NCI-H1436 (cell line): ENCODE measurements around the gene CTNND2.
"Not testable (repeated sequence)": the region's sequence is repeated elsewhere in the genome, so short reads cannot be mapped to it uniquely, and the experiment has no call there.

Experiments
- DNase-seq: peaks from one replicate; lab custom pipeline; 2025; lab: John Stamatoyannopoulos, UW

CTNND2 gene

DNA sequence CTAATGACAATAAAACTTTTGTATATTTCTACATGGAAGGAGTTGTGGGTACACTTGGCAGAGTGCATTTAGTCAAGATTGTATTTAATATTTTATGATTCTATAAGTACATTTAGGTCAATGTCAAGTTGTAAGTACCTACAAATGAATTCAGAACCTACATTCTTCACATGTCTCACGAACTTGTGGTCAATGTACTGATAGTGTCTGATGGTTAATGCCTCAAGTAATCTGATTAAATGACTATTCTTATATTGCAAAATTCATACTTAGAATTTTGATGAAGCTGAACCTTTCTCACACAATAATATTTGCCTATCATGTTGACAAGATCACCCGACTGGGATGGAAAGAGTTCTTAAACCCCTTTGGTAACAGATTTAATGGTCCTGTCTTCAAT lies 444.5 kb downstream of the CTNND2 start:
- no peak for DNase-seq

DNA sequence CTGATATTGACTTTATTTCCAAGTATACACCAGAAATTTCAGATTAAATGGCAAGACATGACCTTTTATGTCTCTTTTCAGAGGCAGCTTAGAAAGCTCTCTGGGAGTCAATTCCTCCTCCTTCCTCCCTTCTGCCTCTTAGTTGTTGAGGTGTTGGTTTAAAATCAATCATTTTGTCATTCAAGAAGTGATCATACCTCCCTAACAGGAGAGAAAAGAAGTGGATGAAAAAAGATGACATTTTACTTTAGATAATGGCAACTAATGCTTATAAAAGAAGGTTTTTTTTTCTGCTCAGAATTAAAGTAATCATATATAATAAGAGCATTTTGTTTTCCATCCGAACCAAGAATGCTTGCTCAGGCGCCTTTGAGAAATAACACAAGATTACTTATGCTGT lies 448.7 kb downstream of the CTNND2 start:
- no peak for DNase-seq

DNA sequence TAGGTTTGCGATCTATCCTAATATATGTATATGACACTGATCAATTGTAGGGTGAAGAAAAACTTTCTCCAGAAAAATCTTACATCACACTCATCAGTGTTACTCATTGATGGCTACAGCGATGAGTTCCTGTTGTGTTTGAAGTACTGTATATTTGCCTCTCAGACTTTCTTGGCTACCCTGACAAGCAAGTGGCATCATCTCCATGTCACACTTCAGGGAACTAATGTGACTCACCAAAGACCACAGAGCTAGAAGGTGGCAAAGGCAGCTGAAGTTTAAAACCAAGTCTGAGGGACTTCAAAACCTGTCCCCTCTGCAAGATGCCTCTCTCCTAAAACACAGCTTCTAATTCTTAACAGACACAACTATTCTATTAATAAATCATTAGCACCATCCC lies 451.4 kb downstream of the CTNND2 start:
- no peak for DNase-seq

DNA sequence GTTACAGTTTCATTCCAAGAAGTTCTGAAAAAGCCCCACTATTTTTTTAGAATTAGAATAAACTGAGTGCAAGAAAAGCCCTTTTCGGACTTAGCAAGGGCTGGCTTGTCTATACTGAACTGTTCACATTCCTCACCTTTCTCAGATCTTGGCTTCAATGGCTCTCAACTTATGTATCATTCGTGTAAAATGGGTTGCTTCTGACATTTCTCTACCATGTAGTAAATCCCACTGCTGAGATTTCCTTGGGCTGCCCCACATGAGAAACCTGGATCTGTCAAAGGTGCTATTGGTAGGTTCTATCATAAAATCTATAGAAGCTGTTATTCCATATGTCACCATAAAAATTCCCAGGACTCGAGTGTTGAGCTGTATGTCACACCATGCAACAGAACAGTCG lies 454.3 kb downstream of the CTNND2 start:
- DNase-seq = no peak

DNA sequence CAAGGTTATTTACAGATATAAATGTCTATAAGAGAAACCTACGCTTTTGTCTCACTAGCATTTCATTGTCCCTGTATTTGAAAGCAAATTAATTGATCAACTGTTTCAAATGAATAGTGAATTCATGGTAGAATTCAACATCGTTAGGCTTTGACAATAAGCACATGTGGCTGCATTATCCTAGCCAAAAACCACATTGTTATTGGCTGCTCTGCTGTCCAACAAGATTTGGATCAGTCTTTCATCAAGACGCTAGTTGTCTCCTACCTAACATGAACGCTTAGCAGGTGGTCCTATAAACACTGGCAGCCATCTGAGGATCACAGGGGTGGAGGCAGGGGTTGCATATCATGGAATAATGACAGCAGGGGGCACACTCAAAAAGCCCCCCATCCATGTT lies 455.0 kb downstream of the CTNND2 start:
- no peak for DNase-seq

DNA sequence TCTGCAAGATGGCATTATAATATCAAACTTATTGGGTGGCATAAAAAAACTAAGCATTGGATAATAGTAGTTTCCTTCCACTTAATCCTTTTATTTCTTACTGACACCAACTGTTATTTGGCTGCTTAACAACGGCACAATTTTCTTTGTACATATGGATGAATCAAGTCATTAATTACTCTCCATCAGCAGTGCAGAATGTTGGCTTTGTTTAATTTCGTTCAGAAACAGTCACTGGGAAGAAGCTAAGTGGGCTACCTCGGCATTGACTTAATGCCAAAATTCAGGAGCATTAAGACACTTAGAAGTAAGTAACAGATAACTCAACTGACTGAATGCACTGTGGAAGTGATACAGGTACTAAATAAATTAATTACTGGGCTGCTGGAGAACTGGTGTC lies 460.4 kb downstream of the CTNND2 start:
- no peak for DNase-seq

DNA sequence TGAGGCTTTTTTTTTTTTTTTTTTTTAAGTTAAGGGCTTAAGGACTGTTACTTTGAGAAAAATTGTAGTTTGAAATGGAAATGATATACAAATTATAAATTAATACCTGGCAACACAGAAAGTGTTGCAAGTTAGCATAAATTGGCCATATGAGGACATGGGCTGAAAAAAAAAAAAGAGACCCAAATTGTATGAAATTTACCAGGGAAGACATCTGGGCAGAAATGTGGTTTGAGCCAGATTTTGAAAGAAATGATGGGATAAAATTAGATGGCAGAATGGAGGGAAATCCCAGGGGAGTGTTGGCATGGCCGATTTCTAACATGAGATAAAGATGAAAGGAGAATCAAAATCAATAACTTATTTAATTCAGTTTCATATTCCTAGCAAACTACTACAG lies 472.1 kb downstream of the CTNND2 start:
- no peak for DNase-seq

DNA sequence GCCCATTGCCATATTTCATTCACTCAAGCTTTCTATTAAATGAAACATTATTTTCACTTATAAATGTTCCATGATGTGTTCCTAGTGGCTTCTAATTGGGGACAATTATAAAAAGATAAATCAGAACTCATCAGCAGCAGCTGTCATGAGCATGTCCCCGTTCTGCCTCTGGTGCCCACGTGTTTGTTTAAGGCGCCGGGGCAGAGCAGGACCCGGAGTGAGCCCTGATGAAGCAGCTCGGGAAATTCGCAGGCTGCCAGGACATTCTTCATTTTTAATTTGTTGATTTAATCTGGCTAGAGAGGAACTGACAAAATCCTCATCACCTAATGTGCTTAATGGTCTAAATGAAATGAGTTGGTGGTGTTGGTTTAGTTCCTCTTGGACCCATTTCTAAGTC lies 475.0 kb downstream of the CTNND2 start:
- DNase-seq = no peak

DNA sequence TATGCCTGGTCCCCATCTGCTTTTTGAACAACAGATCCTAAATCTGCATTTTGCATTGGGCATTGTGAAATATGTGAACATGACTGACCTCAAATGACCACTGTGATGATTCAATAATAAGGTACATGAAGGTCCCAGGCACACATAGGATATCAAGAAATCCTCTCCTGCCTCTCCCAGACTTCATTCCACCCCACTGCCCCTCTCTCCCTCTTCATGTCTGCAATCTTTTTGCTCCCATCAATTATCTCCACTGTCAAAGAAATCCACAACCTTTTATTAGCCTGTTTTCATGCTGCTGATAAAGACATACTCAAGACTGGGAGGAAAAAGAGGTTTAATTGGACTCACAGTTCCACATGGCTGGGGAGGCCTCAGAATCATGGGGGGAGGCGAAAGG lies 476.7 kb downstream of the CTNND2 start:
- no peak for DNase-seq

DNA sequence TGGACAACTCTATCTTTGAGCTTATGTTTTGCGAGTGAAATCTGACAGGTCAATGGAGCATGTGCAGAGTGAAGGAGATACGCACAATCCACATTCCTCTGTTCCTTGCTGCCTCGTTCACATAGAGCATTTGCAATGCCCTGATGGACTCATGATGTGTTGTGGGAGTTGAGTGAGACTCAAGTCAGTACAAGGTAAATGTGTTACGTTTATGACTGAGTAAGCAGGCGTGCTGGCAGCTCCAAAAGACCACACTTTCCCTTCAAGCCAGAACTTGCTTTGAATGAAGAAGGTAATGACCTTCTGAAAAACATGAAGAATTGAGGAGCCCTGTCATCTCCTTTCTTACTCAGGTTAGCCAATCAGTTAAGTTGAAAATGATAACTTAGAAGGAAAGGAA lies 477.8 kb downstream of the CTNND2 start:
- DNase-seq = no peak

DNA sequence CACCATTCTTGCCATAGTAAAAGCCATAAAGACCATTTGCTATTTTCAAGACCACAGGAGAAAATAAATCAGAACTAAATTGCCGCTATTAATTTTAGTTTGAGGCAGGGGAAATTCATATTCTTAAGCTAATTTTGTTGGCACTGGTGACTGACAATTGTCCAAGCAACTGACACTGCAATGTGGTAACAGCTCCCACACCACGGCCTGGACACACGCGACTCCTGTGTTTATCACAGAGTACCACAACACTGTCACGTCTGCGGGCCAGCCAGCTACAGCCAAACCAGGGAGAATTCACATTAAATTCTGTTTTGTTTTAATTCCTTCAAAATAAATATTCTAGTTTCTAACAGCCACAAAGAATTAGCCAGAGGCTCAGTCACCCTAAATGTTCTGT lies 481.9 kb downstream of the CTNND2 start:
- DNase-seq = no peak

DNA sequence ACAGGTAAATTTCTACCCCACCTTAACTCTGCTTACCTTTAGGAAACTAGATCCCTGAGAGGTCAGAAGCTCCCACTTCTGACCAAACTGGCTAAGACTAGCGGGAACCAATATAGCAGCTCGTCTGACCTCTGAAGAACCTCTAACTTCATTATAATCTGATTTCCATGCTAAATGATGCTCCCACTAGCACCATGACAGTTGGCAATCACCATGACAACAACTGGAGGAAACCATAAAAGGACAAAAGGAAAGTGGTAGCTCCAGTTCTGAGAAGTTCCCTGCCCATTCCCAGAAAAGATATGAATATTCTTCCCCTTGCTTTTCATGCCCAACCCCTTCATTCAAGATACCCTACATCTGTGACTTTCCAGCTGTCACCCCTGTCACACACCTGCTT lies 483.3 kb downstream of the CTNND2 start:
- DNase-seq = no peak

DNA sequence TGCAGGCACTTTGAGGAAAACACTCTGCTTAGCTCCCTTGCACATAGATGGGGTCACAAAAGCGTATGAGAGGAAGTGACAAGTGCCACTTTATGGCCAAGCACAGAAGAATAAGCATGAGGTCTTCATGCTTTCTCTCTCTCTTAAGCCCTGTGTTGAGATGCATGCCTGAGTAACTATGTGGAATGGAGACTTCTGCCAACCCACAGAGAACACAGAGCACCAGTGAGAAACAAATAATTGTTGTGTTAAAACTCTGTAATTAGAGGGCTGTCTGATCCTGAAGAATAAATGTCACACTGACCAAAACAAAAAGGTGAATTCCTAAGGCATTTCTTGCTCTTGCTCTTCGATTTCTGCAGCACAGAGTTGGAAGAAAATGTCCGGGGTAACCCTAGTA lies 488.5 kb downstream of the CTNND2 start:
- no peak for DNase-seq

DNA sequence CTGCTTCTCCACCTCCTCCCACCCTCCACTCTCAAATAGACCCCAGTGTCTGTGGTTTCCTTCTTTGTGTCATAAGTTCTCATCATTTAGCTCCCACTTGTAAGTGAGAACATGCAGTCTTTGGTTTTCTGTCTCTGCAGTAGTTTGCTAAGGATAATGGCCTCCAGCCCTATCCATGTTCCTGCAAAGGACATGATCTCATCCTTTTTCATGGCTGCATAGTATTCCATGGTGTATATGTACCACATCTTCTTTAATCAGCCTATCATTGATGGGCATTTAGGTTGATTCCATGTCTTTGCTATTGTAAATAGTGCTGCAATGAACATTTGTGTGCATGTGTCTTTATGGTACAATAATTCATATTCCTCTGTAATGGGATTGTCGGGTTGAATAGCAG lies 489.5 kb downstream of the CTNND2 start:
- not testable (repeated sequence) for DNase-seq

DNA sequence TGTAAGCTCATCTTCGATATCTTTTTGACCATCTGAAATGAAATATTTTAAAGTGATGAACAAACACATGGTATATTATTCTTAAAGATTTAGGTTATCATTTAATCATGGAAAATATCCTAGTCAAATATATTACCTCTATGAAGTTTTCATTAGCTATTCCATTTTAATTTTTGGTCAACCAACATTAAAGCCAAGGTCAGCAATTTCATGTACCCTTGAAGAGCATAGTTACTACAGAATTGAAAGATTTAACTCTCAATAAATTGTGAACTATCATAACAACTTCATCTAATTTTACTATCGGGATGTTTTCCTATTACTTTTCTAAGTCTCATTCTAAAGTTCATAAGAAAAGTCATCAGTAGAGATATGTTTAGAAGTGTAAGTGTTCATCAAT lies 492.6 kb downstream of the CTNND2 start:
- DNase-seq = no peak

DNA sequence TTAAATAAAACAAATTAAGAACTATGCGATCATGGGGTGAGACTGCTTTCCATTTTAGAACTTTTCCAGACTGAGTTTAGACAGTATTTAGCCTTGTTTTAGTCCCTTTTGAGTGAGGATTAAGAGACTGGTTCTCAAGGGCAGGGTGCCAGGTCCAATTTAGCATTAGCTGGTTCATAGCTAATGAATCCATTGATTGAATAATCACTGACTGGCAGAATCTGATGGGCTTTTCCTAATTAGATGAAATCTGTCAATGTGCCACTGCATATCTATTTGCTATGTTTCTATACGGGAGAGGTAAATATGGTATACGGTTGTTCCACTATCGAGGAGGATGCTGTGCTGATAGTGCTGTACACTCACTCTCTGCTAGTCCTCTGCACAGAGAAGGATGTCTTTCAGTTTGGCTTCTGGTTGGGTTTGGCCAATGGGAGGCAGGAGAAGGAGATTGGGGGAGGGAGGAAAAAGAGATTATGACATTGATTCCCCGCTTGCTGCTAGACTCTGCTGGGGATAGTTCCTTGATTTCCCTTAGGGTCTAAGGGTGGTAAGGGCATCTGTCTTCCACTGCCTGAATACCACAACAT lies 496.6 kb downstream of the CTNND2 start:
- DNase-seq = no peak

DNA sequence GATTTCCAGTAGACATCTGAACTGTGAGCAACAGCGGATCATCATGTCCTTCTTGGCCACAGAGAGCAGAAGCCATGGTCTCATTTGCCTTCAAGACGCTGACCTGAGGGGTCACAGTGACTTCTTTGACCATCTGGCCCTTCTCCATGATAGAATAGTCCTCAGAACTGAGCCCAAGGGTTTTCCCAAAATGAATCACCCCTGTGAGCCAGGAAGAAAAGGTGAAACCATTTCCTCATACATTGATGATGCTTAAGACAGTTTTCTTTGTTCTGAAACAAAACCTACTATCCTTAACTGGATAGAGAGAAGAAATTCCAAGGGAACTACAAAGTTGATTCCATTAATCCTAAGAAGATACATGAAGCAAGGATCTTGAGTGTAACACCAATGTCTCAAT lies 503.9 kb downstream of the CTNND2 start:
- no peak for DNase-seq

DNA sequence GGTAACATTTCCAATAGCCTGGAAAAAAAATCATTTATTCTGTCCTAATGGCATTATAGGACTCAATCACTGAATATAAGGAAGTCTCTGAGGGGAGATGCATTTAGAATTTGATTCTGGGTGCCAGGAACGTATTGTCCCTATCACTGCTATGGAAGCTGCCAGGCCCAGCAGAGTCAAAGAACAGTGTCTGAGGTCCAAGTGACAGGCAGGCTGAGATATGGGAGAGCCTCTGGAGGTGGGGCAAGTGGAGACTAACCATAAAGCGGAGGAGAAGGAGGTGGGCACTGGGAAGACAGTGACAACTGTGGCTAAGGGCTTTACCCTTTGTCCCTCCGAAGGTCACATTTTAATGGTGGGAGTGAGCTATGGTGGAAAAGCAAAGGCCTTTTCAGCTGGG lies 505.5 kb downstream of the CTNND2 start:
- no peak for DNase-seq

DNA sequence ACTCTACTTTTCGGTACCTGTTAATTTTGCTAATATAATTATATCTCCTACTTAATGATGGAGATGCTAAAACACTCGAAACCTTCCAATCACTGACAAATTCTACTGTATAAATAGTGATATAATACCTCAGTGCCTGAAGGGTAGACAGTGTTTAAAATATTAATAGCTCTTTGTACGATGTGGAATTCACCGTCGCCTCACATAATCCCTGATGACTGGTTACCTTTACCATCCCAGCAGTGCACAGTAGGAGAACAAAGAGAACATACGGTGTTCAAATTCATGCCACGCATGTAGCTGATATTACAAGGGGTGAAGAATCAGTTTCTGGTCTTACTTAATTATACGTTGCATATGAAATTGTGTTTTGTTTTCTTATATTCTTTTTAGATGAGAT lies 506.7 kb downstream of the CTNND2 start:
- DNase-seq = no peak

DNA sequence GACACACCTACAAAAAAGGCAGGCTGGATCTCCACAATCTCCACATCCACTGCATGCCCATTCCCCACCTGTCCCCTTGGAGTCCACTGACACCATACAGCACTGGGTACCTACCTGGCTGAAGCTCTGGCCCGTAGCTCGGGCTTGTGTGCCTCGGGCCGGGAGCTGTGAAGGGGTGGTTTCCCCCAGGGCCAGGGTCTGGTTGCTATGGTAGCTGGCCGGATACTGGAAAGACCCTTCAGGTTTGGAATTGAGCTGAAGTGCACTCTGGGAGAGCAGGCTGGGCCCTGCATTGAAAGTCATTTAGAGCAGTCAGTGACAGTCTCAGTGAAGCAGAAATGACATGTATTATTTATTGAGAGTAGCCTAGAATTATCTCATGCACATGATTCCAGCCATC lies 507.3 kb downstream of the CTNND2 start:
- DNase-seq = no peak

DNA sequence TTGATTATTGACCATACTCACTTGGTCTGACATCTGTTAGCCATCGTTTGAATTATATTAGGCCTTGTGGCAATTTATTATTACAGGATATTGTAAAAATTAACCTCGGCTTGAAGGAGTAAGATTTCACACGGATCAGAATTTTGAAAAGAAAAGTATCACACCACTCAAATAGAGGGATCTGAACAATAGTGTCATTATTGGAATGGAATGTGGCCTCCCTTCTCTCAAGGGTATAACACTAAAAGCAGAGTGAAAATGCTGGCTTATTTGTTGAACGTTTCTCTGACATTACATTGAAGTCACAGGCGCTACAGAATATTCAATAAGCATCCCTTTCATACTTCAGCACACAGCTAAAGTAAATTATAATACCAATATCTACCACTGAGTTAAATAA lies 509.3 kb downstream of the CTNND2 start:
- DNase-seq = no peak

DNA sequence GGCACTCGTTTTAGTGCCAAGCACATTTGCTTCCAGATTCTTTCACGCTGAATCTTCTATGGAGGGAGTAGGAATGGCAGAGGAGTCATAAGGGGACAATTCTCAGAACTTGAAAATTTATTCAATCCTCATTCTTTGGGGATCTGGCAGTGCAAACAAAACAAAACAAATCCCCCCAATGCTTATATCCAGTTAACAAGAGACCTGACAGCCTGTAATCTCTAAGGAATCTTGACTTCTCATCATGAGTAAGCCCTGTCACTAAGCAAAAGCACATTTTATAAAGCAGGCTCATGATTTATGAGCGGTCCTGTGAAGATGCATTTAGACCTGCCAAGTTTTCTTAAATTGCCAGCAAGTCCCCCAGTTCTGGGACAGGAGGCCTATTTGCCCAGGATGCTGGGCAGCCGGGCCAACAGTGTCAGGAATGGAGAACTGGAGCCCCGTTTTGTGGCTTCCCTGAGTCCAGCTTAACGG lies 513.9 kb downstream of the CTNND2 start:
- DNase-seq = no peak

DNA sequence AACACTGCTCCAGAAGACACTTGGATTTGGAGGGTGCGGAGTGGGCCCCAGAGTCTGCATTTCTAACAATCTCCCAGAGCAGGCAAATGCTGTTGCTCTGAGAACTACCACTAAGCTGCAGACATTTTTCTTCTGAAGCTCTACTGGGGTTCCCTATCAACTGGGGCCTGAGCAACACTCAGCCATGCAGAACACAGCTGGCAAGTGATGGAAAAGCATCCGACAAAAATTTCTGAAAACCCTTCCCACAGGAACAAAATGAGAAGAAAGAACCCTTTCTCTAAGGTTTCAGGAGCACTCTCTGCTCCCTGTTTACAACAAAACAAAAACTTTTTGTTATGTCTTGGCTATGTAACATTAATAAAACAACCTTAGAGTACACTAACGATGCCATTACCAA lies 516.9 kb downstream of the CTNND2 start:
- DNase-seq = no peak

DNA sequence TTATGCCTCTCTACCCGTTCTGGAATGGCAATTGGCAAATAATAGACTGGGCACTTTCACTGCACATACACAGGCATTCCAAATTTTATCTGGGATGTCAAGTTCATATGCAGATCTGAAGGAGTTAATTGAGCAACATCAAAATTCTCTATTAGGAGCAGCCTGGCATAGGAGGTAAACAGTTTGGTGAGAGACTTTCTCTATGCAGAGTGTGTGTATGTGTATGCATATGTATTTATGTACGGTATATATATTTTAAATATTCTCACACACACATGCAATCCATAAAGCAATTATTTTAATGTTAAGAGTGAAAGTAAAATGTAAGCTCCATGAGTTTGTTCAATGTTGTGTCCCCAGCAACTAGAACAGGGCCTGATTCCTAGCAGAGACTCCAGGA lies 517.8 kb downstream of the CTNND2 start:
- no peak for DNase-seq

DNA sequence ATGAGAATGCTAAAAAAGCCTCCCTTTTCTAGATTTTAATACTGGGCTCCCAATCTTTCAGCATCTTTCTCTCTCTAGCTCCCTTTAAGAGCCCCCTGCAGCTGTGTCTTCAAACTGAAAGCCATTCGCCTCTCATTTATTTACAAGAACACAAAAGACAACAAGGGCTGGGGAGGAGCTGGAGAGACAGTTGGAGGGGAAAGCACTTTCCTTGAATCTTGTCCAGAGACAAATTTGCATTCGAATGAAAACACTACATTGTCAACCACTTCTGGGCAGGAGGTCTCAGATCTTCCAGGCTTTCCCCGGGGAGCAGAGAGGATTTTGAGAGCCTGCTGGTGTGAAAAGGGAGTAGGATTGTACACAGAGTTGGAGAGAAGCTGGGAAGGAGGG lies 518.3 kb downstream of the CTNND2 start:
- no peak for DNase-seq
